NCI-H1417 (cell line): ENCODE measurements around the gene PITX1.

Source experiments
- DNase-seq, 3 experiments: peaks; one replicate each; lab custom pipeline; 2025; lab: John Stamatoyannopoulos, UW

The PITX1 gene

GRCh38 chr5:135029477-135030122 is 4.4 kb downstream of the PITX1 start:
- no peak for DNase-seq

DNA sequence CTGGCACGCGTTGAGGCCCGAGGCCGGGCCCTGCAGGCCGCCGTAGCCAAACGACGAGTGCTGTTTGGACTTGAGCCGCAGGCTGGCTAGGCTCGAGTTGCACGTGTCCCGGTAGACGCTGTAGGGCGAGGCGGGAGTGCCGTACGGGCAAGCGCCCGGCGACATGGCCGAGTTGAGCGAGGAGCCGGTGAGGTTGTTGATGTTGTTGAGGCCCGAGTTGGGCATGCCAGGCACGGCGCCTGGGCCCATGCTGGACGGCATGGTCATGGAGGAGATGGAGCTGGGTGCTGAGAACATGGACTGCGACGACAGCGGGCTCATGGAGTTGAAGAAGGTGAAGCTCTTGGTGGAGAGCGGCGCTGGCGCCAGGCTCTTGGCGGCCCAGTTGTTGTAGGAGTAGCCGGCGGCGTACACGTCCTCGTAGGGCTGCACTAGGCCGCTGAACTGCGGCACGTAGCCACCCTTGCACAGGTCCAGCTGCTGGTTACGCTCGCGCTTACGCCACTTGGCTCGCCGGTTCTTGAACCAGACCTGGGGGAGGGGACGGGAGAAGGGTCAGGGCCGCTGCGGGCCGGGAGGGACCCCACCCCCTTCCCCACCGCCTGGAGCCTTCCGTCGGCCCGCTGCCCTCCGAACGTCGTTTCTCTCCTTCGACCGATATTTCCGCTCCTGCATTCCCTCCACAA is 5.1 kb downstream of the PITX1 start:
- DNase-seq = no peak

DNA sequence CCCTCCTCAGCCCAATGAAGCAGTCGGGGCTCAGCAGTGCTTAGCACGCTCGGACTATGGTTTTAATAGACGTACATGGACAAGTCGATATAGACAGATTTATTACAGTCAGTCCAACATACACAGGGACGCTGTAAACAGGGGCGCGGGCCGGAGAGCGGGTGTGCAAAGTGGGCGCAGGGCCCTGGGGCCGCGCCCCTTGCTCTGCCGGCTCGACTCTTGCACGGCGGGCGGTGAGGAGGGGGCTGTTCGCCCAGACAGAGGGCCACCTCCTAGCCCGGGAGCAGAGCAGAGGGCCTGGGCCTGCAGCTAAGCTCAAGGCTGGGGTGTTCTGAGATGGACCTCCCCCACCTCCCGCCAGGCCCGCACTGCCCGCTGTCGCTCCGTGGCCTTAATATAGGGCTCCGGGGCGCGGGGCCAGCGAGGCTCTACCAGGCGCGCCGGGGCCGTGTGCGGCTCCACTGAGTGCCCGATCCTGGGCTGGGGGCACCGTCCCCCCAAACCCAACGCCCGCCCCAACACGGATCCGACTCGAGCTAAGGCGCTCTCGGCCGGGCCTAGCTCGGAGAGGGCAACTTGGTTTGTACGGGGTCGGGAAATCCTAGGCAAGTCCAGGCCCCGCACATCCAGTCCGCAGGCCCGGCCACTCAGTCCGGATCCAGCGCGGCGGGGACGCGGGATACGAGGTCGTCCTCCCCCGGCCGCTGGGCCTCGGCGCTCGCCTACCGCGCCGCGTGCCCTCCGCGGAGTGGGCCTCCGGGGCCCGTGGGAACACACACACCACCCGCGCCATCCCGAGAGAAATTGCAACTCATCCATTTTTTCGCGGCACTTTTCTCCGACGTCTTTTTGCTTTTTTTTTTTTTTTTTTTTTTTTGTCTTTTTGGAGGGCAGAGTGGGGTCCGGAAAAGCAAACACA is 6.1 kb downstream of the PITX1 start:
- no peak for DNase-seq

- DNase-seq = no peak
Measured at GRCh38 chr5:135027266-135027696, 6.7 kb downstream of the PITX1 start.

- DNase-seq = no peak
Measured at GRCh38 chr5:135026645-135027265, 7.3 kb downstream of the PITX1 start.

DNA sequence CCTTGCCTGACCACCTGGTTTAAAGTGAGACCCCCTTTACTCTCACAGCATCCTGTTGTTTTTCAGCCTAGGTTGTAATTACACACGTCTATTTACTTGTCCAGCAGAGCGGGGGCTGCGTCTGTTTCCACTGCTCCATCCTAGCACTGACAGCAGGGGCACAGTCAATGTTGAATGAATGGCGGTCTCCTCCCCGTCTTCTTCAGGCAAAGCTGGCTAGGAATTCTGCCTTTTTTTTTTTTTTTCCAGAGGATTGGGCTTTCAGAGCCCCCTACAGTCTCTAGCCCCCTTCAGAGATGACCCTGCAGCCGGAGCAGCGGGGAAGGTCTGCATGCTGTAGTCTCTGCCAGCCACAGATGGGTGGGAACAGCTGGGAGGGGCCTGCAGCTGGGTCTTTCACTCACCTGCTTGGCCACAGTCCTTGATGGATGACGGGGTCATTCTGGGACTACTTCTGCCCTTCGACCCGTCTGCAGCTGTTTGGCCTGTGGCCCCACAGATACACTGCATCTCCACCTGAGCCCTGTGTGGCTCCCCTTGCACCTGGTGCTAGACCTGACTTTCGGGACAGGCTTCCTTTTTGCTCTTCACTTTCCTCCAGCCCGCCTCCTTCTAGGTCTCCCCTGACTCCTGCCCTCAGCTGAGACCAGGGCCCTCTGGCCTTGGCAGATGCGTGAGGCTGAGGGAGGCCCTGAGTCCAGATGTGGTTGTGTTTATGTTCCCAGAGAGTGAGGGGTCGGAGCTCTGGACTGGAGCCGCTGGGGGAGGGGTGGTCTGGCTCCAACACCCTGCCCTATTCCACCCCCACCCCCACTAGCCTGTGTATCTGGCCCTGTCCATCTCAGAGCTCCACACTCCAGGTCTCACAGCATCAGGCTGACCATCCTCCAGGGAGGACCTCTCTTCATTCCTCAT is 8.0 kb downstream of the PITX1 start:
- DNase-seq = no peak

DNA sequence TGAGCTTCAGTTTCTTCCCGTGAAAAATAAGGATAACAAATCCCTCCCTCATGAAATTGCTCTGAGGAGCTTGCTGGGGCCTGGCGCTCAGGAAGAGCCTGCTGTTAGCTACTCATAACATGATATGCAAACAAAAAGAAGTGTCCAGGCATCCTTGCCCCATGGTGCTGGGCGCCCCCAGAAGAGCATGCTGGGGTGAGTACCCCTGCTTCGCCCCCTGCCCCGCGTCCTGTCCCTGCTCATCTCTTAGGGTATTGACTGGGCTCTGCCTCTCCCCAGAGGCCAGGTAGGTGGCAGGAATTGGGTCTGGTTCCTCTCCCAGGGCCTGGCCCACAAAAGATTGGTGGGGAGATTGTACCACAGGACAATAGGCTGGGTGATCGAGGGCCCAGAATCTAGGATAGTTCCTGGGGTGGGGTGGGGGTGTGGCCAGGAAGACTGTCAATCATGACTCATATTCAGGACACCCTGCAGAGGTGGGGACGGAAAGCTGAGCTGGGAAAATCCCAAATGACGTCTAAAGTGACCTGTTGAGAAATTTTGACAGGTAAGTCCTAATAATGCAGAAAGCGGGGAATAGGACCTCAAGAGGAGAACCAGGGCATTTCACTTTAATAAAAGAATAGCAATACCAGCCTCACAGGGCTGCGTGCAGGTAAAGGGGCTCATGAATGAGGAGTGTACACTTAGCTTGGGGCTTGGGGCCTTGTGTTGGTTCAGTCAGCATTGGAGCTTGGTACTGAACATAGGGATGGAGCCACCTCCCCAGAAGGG is 8.9 kb downstream of the PITX1 start:
- DNase-seq = no peak

DNA sequence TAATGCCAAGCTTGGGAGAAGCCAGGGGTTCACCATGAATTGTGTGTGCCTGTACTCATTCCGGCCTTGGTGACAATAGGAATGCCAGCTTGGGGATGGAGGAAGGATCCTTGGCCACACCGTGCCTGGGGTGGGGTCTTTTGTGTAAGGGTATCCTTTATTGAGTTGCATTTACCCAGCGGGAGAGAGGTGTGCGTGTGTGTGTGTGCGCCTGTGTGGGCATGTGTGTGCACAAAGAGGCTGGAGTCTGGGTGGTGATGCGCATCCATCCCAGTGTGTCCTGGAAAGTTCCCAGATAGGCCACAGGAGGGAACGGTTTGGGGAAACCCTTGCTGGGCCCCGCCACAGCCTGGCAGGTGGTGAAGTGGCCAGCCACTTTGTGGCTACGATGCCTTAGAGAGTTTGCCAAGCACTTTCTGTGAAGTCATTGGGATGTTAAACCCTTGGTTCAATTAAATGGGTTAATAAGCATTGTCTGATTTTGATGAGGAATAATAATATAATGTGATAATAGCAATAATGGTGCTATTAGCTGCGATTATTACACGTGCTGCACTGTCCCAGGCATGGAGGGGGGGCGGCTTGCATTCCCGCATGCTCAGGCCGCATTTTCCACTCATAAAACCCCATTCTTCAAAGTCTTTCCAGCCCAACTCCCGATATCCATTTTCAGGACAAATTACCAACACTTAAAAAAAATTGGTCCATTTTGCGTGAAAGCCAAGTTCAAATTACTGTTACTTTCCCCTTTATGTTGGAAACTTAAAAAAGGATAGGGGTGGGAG is 13.7 kb downstream of the PITX1 start:
- no peak for DNase-seq

DNA sequence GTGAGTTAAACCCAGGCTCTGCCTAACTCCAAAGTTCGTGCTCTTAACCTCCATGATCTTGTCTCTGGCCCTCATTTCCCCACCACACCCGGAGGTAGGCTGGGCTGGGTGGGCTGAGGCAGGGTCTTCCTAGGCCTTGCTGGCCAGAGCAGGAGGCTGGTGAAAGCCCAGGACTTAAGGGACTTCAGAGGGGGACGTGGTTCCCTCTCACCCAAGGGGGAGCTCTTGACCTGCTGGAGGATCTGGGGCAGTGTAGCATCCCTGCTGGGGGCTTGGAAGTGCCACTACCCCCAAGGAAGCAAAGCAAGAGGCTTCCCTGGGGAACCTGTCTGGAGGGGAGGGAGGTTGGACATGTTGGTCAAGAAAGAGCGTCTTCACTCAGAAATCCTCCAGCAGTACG is 14.7 kb downstream of the PITX1 start:
- DNase-seq = no peak

DNA sequence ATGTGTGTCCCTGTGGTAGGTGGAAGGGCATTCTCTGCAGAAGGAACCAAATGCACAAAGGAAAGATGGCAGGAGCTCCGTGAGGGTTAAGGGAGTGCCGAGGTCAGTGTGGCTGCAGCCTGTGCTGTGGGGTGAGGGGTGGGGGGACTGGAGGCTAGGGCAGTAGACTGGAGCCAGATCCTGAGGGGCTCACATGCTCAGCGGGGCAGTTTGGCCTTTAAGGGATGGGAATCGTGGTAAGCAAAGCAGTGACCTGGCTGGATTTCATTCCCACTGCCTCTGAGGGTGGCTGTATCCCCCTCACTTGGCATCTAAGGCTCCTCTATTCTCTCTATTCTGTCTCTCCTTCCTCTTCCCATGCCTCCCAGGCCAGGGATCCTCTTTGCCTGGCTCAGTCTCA is 15.6 kb downstream of the PITX1 start:
- DNase-seq = no peak

GRCh38 chr5:135016861-135017290 is 17.2 kb downstream of the PITX1 start:
- DNase-seq = no peak

GRCh38 chr5:135015942-135016341 is 18.1 kb downstream of the PITX1 start:
- DNase-seq = no peak

DNA sequence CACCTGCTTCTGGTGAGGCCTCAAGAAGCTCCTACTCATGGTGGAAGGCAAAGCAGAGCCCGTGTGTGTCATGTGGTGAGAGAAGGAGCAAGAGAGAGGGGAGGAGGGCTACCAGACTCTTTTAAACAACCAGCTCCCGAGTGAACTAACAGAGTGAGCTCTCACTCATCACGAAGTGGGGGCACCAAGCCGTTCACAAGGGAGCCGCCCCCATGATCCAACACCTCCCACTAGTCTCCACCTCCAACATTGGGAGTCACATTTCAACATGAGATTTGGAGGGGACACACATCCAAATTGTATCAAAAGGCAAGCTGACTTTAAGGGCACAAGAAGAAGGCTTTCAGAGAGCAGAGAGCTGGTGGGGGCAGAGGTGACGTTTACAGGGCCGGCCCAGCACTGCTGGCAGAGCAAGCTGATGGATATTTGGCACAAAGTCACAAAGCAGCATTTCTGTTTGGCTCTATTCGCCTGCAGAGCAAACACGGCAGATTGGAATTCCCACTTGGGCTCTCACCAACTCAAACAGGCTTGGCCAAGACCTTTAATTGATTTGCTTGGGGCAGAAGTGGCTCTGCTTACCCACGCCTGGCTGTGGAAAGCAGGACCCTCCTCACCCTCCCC is 20.0 kb downstream of the PITX1 start:
- no peak for DNase-seq

GRCh38 chr5:135013445-135013844 is 20.6 kb downstream of the PITX1 start:
- DNase-seq = no peak

DNA sequence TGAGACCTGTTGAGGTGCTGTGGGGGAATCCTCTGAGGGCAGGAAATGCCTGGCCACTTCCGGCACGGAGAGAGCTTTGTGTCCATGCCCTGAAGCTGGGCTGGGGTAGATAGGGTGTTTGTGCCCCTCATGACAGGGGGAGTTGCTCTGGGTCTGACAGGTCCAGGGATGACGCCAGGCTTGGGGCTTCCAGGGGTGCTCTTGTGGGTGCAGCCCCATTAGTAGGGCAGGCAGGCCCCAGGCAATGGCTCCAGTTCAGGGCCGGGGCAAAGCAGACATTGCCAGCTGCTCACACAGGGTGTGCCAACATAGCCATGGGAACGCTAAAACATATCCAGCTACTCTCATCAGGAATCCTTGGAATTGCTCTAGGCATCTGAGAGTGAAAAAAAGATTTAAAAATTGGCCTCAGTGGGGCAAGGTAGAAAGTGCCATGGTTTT is 21.1 kb downstream of the PITX1 start:
- no peak for DNase-seq

DNA sequence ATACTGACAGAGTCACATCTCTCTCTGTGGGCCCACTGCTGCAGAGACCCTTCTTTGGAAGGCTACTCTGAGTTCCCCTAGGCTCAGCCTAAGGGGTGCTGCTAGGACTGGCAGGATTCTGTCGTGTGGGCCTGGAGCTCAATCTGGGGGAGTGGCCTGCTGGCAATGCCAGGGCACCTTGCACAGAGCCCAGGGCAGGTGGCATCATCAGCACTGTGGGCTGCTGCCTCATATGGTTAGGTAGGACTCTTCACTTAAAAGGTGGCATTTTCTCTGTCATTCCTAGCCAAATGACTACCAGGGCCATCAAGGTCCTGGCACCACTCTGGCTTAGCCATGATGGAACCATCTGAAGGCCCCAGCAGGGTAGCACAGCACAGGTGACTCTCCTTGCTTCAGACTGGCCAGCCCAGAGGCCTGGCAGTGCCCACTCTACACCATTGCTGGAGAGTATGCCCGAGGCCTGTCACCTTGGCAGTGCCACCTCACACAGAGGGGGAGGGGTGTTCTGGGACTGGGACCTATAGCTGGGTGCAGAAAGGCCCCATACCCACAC is 21.9 kb downstream of the PITX1 start:
- no peak for DNase-seq

GRCh38 chr5:135011355-135012032 is 22.5 kb downstream of the PITX1 start:
- no peak for DNase-seq
